ENCODE results near the gene ZNF175. TPM values are rescaled to one million over a fixed set of nuclear protein-coding genes. Genes with fewer than 3 reads are reported as not detected.

Gene ZNF175
- total and polyA plus RNA-seq, 9 of the 15 experiments (the other 6 are each of a cell fraction or from before 2014, with no cell fraction given): 3.7 to 37.9 (median 14.0) TPM

DNA sequence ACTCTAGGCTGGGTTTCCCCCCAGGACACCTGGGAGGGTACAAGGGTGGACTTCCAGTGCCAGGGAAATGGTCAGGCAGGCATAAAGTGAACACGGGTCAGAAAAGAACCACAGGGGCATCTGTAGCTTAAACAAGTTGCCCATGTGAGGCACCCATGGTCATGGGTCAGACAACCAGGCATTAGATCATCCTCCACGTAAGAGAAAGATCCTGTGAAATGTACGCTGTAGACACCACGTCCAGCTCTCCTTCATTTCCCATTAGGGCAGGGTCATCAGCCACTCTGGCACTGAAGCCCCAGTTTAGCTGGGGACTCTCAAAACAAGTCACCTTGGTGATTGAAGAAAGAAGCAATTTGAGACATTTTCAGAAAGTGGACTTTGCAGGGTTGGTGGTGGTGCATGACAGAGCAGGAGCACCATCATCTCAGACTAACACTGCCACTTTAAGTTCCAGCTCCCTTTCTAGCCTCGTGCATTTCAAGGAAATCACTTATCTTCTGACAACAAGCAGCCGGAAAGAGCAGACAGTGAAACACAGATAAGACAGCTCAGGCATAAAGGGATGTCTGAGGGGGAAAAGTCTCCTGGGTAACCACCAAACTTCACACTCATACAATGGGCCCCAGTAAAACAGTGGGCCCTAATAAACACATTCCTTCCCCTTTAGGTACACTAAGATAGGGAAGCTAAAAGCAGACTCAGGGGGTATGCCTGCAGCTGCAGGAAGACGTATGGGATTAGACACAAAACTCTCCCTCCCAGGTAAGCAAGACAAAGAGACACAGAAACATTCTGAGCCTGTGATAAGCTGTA lies 23.5 kb upstream of the ZNF175 start (continued):
- TF ChIP-seq SRSF3 (IDR thresholded peaks at IDR 0.05; ENCODE audit: insufficient read depth, low read length): no peak
- TF ChIP-seq, protein P1, sequence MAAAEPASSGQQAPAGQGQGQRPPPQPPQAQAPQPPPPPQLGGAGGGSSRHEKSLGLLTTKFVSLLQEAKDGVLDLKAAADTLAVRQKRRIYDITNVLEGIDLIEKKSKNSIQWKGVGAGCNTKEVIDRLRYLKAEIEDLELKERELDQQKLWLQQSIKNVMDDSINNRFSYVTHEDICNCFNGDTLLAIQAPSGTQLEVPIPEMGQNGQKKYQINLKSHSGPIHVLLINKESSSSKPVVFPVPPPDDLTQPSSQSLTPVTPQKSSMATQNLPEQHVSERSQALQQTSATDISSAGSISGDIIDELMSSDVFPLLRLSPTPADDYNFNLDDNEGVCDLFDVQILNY (CRISPR knock-in tag; IDR thresholded peaks at IDR 0.05): no peak
- 0 out of 2 replicates have a peak, but pooled peaks have one; percentile 40 for TF ChIP-seq ZSCAN29 (IDR thresholded peaks at IDR 0.05)
- no peak for TF ChIP-seq HCFC1 (IDR thresholded peaks at IDR 0.05; ENCODE audit: low read depth, low read length)
- TF ChIP-seq ZNF121 (CRISPR knock-in tag; conservative IDR thresholded peaks at IDR 0.05): no peak
- no peak for TF ChIP-seq RFX7 (CRISPR knock-in tag; IDR thresholded peaks at IDR 0.05)
- TF ChIP-seq, protein P2, sequence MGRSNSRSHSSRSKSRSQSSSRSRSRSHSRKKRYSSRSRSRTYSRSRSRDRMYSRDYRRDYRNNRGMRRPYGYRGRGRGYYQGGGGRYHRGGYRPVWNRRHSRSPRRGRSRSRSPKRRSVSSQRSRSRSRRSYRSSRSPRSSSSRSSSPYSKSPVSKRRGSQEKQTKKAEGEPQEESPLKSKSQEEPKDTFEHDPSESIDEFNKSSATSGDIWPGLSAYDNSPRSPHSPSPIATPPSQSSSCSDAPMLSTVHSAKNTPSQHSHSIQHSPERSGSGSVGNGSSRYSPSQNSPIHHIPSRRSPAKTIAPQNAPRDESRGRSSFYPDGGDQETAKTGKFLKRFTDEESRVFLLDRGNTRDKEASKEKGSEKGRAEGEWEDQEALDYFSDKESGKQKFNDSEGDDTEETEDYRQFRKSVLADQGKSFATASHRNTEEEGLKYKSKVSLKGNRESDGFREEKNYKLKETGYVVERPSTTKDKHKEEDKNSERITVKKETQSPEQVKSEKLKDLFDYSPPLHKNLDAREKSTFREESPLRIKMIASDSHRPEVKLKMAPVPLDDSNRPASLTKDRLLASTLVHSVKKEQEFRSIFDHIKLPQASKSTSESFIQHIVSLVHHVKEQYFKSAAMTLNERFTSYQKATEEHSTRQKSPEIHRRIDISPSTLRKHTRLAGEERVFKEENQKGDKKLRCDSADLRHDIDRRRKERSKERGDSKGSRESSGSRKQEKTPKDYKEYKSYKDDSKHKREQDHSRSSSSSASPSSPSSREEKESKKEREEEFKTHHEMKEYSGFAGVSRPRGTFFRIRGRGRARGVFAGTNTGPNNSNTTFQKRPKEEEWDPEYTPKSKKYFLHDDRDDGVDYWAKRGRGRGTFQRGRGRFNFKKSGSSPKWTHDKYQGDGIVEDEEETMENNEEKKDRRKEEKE (IDR thresholded peaks at IDR 0.05; ENCODE audit: borderline replicate concordance in 1 of 2, control insufficient read depth in 1 of 2, low read depth in 2 of 2, low read length in 1 of 2): 0 out of 4 replicates have a peak, but pooled peaks of 1 of the 2 experiments have one; percentile 32
- TF ChIP-seq MYNN (IDR thresholded peaks at IDR 0.05): peak; percentile 91
- no peak for TF ChIP-seq MYNN (CRISPR knock-in tag; IDR thresholded peaks at IDR 0.05)
- peak; percentile 68; the same call in 1 of the 2 replicates for TF ChIP-seq BCOR (IDR thresholded peaks at IDR 0.05)
- peak; percentile 99 for TF ChIP-seq STAT5A (IDR thresholded peaks at IDR 0.05; ENCODE audit: borderline replicate concordance, low read length)
- TF ChIP-seq, protein P3, sequence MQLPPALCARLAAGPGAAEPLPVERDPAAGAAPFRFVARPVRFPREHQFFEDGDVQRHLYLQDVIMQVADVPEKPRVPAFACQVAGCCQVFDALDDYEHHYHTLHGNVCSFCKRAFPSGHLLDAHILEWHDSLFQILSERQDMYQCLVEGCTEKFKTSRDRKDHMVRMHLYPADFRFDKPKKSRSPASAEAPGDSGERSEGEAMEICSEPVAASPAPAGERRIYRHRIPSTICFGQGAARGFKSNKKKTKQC (CRISPR knock-in tag; IDR thresholded peaks at IDR 0.05): no peak
- TF ChIP-seq ZNF12 (CRISPR knock-in tag; IDR thresholded peaks at IDR 0.05): no peak
- TF ChIP-seq, protein P4, sequence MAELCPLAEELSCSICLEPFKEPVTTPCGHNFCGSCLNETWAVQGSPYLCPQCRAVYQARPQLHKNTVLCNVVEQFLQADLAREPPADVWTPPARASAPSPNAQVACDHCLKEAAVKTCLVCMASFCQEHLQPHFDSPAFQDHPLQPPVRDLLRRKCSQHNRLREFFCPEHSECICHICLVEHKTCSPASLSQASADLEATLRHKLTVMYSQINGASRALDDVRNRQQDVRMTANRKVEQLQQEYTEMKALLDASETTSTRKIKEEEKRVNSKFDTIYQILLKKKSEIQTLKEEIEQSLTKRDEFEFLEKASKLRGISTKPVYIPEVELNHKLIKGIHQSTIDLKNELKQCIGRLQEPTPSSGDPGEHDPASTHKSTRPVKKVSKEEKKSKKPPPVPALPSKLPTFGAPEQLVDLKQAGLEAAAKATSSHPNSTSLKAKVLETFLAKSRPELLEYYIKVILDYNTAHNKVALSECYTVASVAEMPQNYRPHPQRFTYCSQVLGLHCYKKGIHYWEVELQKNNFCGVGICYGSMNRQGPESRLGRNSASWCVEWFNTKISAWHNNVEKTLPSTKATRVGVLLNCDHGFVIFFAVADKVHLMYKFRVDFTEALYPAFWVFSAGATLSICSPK (IDR thresholded peaks at IDR 0.05; ENCODE audit: borderline replicate concordance): 0 out of 2 replicates have a peak, but pooled peaks have one; percentile 13
- TF ChIP-seq PTBP1 (IDR thresholded peaks at IDR 0.05; ENCODE audit: low read depth, low read length): no peak
- no peak for TF ChIP-seq ZNF253 (CRISPR knock-in tag; conservative IDR thresholded peaks at IDR 0.05)
- TF ChIP-seq ZNF507 (tag; conservative IDR thresholded peaks at IDR 0.05): no peak
- no peak for TF ChIP-seq HNRNPH1 (optimal IDR thresholded peaks at IDR 0.05; ENCODE audit: low read depth, low read length)
- TF ChIP-seq, protein P5, sequence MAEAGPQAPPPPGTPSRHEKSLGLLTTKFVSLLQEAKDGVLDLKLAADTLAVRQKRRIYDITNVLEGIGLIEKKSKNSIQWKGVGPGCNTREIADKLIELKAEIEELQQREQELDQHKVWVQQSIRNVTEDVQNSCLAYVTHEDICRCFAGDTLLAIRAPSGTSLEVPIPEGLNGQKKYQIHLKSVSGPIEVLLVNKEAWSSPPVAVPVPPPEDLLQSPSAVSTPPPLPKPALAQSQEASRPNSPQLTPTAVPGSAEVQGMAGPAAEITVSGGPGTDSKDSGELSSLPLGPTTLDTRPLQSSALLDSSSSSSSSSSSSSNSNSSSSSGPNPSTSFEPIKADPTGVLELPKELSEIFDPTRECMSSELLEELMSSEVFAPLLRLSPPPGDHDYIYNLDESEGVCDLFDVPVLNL (CRISPR knock-in tag; IDR thresholded peaks at IDR 0.05; ENCODE audit: low read depth): no peak
- 0 out of 2 replicates have a peak, but pooled peaks have one; percentile 4 for TF ChIP-seq ZFPM2 (CRISPR knock-in tag; IDR thresholded peaks at IDR 0.05)
- TF ChIP-seq CBX3 (IDR thresholded peaks at IDR 0.05; ENCODE audit: borderline replicate concordance in 1 of 2, low read length in 2 of 2): no peak

Measured in K562 (cell line).